Esophagus (tissue), 2 donors: ENCODE results near the gene CCL5. TPM values are rescaled to one million over a fixed set of nuclear protein-coding genes. Genes with fewer than 3 reads are reported as not detected.

Experiments
- H3K27ac ChIP-seq, 2 donors: one replicate each; pipeline ENCODE4 v1.5.1; 2013; ENCODE audit warnings: low read depth in 2 of 2, mild to moderate bottlenecking in 2 of 2, inconsistent platforms in 1 of 2, low read length in 1 of 2, moderate library complexity in 1 of 2
- H3K27me3 ChIP-seq, 2 donors: one replicate each; pipeline ENCODE4 v1.6.1; 2013; ENCODE audit warnings: low read length in 2 of 2, control low read depth in 1 of 2, mild to moderate bottlenecking in 1 of 2; ENCODE audit not compliant: insufficient read depth in 2 of 2, control insufficient read depth in 1 of 2
- H3K36me3 ChIP-seq, 2 donors: one replicate each; pipeline ENCODE4 v1.6.1; 2013; ENCODE audit warnings: low read length in 1 of 2; ENCODE audit not compliant: control insufficient read depth in 2 of 2, insufficient read depth in 2 of 2
- H3K4me1 ChIP-seq, 2 donors: one replicate each; pipeline ENCODE4 v1.6.1; 2013; ENCODE audit warnings: low read length in 1 of 2; ENCODE audit not compliant: control insufficient read depth in 2 of 2, insufficient read depth in 2 of 2
- H3K4me3 ChIP-seq, 2 donors: one replicate each; pipeline ENCODE4 v1.5.1; 2013; ENCODE audit warnings: low read length in 2 of 2, mild to moderate bottlenecking in 2 of 2, low read depth in 1 of 2, moderate library complexity in 1 of 2
- H3K9me3 ChIP-seq, 2 donors: one replicate each; pipeline ENCODE4 v1.6.1; 2013; ENCODE audit warnings: mild to moderate bottlenecking in 2 of 2, low read depth in 1 of 2, low read length in 1 of 2, moderate library complexity in 1 of 2; ENCODE audit not compliant: control insufficient read depth in 2 of 2, insufficient read depth in 1 of 2
- WGBS, 2 donors: extraction: QIAGEN DNeasy Blood & Tissue Kit; methylation state at CpG; one replicate each; pipeline ENCODE4 v1.1.7; 2013; 5-methylcytosine and 5-hydroxymethylcytosine counted together
- polyA plus RNA-seq, 2 donors: library from polyadenylated mRNA; stranded (reverse); fragments of 200-250 nt; gene quantifications; one replicate each; pipeline ENCODE4 v1.2.3, GENCODE V29; 2013
- donor health status: healthy with polysubstance abuse.
- donor health status: Bipolar disorder and iron deficiency.

Gene CCL5
- polyA plus RNA-seq, 2 donors, result 6.3 to 6.9 TPM

DNA sequence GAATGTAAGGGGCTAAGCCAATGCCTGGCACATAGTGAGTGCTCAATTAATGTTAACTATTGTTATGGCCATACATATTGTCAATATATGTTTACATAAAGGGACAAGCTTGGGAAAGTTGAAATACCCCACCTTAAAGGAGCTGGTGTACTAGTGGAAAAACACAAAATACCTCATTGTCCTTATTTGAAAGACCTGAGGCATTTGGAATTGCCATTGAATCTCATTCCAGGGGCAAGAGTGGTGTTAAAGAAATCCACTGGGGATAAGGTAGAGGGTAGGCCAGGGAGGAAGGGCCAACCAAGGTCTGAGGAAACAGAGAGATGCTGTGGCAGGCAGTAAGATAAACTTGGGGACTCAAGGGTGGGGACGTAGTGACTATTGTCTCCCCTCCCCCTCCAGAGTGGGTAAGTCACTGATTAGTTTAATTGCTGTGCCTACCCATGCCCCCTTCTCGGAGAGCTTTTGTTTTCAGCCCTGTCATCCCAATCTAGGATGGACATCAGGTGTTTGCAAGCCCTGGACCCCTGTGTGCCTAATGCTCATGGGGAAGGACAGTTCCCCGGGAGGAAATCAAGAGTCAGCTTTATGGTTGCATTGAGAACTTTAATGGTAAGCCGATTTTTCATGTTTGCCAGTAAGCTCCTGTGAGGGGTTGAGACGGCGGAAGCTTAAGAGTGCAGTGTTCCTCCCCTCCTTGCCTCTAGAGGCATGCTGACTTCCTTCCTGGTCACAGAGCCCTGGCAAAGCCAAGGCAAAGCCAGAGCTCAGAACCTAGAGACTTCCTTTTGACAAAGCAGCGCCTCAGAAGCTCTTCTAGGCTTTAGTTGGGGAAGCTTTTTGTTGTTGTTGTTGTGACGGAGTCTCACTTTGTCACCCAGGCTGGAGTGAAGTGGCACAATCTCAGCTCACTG lies 9.0 kb downstream of the CCL5 start:
- H3K4me1 ChIP-seq, result no peaks in the 10 kb centered on the region
- H3K9me3 ChIP-seq, result no peaks in the 10 kb centered on the region
- no peak overlapping the region for H3K27ac ChIP-seq
- no peak overlapping the region for H3K4me3 ChIP-seq
- WGBS, 2 donors, result 71 to 78% methylated on average over 8 of the region's 8 CpGs
- H3K27me3 ChIP-seq, result no peaks in the 10 kb centered on the region
- no peaks in the 10 kb centered on the region for H3K36me3 ChIP-seq

DNA sequence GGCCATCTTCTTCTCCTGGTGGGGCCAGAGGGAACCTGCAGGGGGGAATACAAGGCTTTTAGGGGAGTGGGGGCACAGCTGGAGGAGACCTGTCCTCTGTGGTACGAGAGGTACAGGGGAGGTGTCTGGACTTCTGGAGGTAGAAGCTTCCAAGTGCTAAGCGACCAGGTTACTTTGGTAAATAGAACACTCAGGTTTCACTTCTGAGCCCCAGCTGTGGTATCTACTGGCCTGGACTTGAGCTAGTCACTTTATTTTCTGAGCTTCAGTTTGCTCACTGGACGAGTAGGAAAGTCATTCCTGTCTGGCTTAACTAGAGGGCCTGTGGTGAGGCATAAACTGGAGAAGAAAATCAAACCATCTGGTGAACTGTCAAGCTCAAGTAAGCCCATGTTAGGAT lies 11.4 kb downstream of the CCL5 start, which contains the start of gene HEATR9:
TSS of gene HEATR9 (minus strand) at position 155 of the 400 bp plus-strand sequence. CDS start at position 6, 149 bp downstream.
- no peaks in the 10 kb centered on the region for H3K27me3 ChIP-seq
- 84 to 85% methylated on average over 3 of the region's 3 CpGs for WGBS, 2 donors
- H3K4me1 ChIP-seq, result no peaks in the 10 kb centered on the region
- H3K27ac ChIP-seq, result no peak within 1 kb of the TSS
- H3K9me3 ChIP-seq, result peaks cover 0 to 2% of the 10 kb centered on the region in 2 donors
- H3K4me3 ChIP-seq, result no peak within 1 kb of the TSS
- H3K36me3 ChIP-seq, result no peaks in the 10 kb centered on the region

DNA sequence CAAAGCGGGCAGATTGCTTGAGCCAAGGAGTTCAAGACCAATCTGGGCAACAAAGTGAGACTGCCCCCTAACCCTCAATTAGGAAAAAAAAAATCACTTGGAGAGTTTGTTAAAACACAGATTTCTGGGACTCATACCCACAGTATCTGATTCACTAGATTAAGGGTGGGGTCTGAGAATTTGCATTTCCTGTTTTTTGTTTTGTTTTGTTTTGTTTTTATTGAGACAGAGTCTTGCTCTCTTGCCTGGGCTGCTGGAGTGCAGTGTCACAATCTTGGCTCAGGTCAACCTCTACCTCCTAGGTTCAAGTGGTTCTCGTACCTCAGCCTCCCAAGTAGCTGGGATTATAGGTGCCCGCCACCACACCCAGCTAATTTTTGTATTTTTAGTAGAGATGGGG lies 12.6 kb downstream of the CCL5 start:
- Histone ChIP-seq H3K4me3 (no peak overlapping the region), H3K36me3 (no peaks in the 10 kb centered on the region), H3K9me3 (peaks cover 0 to 2% of the 10 kb centered on the region in 2 donors), H3K27ac (no peak overlapping the region), H3K4me1 (no peaks in the 10 kb centered on the region), H3K27me3 (no peaks in the 10 kb centered on the region)
- WGBS, 2 donors, result 92 to 98% methylated on average over 3 of the region's 3 CpGs

DNA sequence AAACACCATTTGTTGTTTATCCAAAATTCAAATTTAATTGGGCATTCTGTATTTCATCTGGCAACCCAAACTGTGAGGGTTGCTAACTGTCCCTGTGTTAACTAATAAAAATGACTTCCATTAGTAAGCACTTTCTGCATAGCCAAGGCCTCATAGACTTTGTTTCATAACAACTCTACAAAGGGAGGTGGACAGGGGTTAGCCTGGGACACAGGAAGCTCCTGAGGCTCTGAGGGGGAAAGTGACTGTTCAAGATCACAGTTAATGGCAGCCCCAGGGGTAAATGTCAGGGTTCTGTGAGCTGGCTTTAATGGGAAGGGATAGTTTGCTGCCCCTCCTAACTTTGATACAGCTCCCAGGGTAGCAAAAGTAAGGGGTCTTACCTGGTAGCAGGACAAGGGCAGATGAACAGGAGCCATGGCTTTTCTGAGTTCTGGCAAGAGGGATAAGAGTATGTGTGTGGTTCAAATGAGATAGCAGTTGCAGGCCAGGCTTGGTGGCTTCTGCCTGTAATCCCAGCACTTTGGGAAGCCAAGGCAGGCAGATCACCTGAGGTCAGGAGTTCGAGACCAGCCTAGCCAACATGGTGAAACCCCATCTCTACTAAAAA lies 13.7 kb downstream of the CCL5 start:
- no peak overlapping the region for H3K27ac ChIP-seq
- H3K9me3 ChIP-seq, result peaks cover 0 to 2% of the 10 kb centered on the region in 2 donors

DNA sequence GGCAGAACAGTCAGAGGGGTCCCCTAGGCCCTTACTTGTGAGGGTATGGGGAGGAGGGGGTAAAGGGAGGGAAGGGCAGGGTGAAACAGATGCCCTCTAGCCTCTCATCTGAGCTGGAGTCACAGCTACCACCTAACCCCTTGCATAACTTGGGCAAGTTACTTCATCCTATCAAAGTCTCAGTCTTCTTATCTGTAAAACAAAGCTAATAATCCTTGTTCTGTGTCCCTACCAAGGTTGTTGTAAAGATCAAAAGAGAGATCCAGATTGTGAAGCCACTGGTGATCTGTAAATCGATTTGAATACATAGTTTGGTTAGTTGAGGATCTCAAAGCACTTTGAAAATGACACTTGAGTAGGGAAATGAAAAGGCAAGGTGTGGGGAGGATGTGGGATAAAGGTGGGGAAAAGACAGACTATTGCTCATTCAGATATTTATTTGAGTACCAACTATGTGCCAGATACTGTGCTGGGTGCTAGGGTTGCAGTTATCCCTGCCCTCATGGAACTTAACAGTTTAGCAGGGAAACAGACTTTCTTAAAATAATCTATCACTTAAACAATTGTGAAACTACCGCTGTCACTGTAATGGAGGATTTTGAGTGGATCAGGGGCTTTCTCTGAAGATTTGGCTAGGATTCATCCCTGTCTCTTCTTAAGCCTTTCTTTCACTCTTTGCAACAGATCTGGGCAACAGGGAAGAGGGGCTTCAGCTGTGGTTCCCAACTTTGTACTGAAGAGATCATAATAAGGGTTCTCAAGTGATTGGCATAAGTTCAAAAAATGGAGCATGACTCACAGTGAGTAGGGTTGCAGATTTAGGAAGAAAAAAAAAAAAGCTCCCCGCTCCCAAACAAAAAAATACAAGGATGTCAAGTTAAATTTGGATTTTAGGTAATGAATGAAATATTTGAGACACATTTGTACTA lies 14.5 kb downstream of the CCL5 start:
- Histone ChIP-seq H3K27me3 (no peaks in the 10 kb centered on the region), H3K36me3 (no peaks in the 10 kb centered on the region), H3K4me1 (no peaks in the 10 kb centered on the region), H3K4me3 (no peak overlapping the region), H3K27ac (no peak overlapping the region), H3K9me3 (peaks cover 0 to 2% of the 10 kb centered on the region in 2 donors)
- WGBS, 2 donors, result 66 to 68% methylated on average over 3 of the region's 3 CpGs

More for the DNA sequence above, 13.7 kb downstream of the CCL5 start:
- Histone ChIP-seq H3K4me1 (no peaks in the 10 kb centered on the region), H3K36me3 (no peaks in the 10 kb centered on the region), H3K4me3 (no peak overlapping the region), H3K27me3 (no peaks in the 10 kb centered on the region)
- 90 to 100% methylated on average over 1 of the region's 1 CpG for WGBS, 2 donors

DNA sequence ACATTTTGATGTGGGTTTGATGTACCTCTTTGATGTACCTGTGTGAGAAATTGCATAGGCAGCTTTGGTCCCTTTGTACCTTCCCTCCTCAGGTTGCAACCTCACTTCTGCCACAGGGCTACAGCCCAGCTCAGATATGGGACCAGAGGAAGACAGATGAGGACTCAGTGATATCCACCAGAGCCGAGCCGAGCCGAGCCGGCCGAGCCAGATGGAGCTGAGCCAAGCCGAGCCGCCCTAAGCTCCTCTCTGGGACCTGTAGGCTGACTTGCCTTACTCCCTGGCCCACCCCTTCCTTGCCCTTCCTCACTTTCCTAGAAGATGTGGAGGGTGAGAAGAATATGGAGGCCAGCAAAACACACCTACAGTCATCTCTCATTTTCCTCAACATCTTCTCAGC lies 15.3 kb downstream of the CCL5 start:
- Histone ChIP-seq H3K9me3 (peaks cover 0 to 2% of the 10 kb centered on the region in 2 donors), H3K4me1 (no peaks in the 10 kb centered on the region), H3K27me3 (no peaks in the 10 kb centered on the region), H3K4me3 (no peak overlapping the region), H3K27ac (no peak overlapping the region), H3K36me3 (no peaks in the 10 kb centered on the region)
- WGBS, 2 donors, result 87 to 92% methylated on average over 7 of the region's 7 CpGs

DNA sequence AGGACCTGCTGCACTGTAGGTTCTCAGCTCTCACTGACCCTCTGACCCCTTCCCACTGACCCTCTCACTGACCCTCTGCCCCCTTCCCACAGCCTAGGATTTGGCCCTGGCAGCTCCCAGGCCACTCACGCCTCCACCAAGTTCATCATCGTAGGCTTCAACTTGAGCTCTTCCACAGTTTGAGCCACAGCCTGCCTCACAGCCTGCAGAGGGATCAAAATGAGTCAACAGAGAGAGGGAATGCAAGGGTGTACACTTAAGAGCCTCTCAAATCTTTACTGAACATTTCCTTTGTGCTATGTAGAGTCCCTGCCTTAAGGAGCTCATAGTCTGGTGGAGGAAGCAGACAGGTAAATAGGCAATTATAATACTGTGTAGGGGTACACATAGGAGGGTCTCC lies 23.6 kb downstream of the CCL5 start:
- Histone ChIP-seq H3K36me3 (peaks cover 0 to 2% of the 10 kb centered on the region in 2 donors), H3K27me3 (no peaks in the 10 kb centered on the region), H3K4me3 (no peak overlapping the region), H3K27ac (no peak overlapping the region), H3K4me1 (no peaks in the 10 kb centered on the region), H3K9me3 (no peaks in the 10 kb centered on the region)
- WGBS, 2 donors, result 82 to 92% methylated on average over 2 of the region's 2 CpGs

DNA sequence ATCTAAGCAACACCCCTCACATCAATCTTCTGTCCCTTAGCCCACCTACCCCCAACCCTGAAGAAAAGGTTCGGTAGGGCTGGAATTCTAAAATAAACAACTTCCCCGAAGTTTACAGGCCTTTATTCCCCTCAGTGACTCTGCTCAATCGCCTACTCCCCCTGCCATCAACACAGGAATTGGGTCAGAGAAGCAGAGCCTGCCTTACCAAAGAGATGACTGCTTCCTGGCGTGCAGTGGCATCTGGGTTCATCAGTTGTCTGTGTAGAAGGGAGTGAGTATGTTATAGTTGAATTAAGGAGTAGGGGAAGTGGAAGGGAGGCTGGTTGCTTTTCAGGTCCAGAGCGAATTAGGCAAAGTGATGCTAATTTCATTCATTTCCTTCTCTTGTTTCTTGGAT lies 24.2 kb downstream of the CCL5 start:
- H3K27me3 ChIP-seq, result no peaks in the 10 kb centered on the region
- H3K4me1 ChIP-seq, result no peaks in the 10 kb centered on the region
- 69 to 70% methylated on average over 5 of the region's 5 CpGs for WGBS, 2 donors
- no peaks in the 10 kb centered on the region for H3K9me3 ChIP-seq
- no peak overlapping the region for H3K27ac ChIP-seq
- H3K4me3 ChIP-seq, result no peak overlapping the region
- H3K36me3 ChIP-seq, result peaks cover 0 to 5% of the 10 kb centered on the region in 2 donors
